H9 (cell line): ENCODE data around the gene MOV10L1. TPM values are rescaled to one million over a fixed set of nuclear protein-coding genes. Genes with fewer than 3 reads are reported as not detected.
A peak's percentile ranks its signal among the peaks of the same experiment; 100 is the strongest.

Experiments
- DNase-seq: peaks from one replicate; pipeline ENCODE4 v3.0.0-alpha.2; 2017
- H2AFZ ChIP-seq: one replicate; pipeline ENCODE4 v1.6.1; 2013; ENCODE audit warnings: mild to moderate bottlenecking, low read length, control low read depth, moderate library complexity
- H2AK5ac ChIP-seq: 2 replicates; pipeline ENCODE4 v1.6.1; 2013; ENCODE audit warnings: low read length, control low read depth, mixed read lengths; ENCODE audit not compliant: insufficient read length
- H2BK120ac ChIP-seq: one replicate; pipeline ENCODE4 v1.6.1; 2013; ENCODE audit warnings: low read depth, mild to moderate bottlenecking, low read length, control low read depth, inconsistent platforms; ENCODE audit not compliant: poor library complexity, severe bottlenecking
- H2BK12ac ChIP-seq: 2 replicates; pipeline ENCODE4 v1.6.1; 2013; ENCODE audit warnings: low read length, control low read depth, mixed read lengths, low read depth; ENCODE audit not compliant: insufficient read length
- H2BK15ac ChIP-seq: 2 replicates; pipeline ENCODE4 v1.6.1; 2013; ENCODE audit warnings: low read depth, low read length, control low read depth
- H2BK20ac ChIP-seq: one replicate; pipeline ENCODE4 v1.6.1; 2013; ENCODE audit warnings: low read depth, mild to moderate bottlenecking, low read length, control low read depth, inconsistent platforms; ENCODE audit not compliant: poor library complexity, severe bottlenecking
- H2BK5ac ChIP-seq: 2 replicates; pipeline ENCODE4 v1.6.1; 2013; ENCODE audit warnings: low read length, control low read depth, mixed read lengths; ENCODE audit not compliant: insufficient read length
- H3K14ac ChIP-seq: 2 replicates; pipeline ENCODE4 v1.6.1; 2013; ENCODE audit warnings: low read length, control low read depth; ENCODE audit not compliant: insufficient read depth
- H3K18ac ChIP-seq: 2 replicates; pipeline ENCODE4 v1.6.1; 2013; ENCODE audit warnings: low read depth, mild to moderate bottlenecking, mixed read lengths, low read length, control low read depth; ENCODE audit not compliant: insufficient read length
- H3K23ac ChIP-seq: 2 replicates; pipeline ENCODE4 v1.6.1; 2013; ENCODE audit warnings: low read length, control low read depth, mixed read lengths, low read depth; ENCODE audit not compliant: insufficient read length
- H3K23me2 ChIP-seq: 2 replicates; pipeline ENCODE4 v1.6.1; 2013; ENCODE audit warnings: low read depth, mild to moderate bottlenecking, mixed read lengths, low read length, control low read depth; ENCODE audit not compliant: insufficient read length, poor library complexity, severe bottlenecking
- H3K27ac ChIP-seq: 2 replicates; pipeline ENCODE4 v1.5.1; 2013; ENCODE audit warnings: low read length, control low read depth, mixed read lengths, low read depth; ENCODE audit not compliant: insufficient read length
- H3K27me3 ChIP-seq: 2 replicates; pipeline ENCODE4 v1.6.1; 2013; ENCODE audit warnings: low read length, control low read depth, inconsistent platforms; ENCODE audit not compliant: insufficient read depth
- H3K4ac ChIP-seq: 2 replicates; pipeline ENCODE4 v1.6.1; 2013; ENCODE audit warnings: low read depth, mild to moderate bottlenecking, control low read depth, inconsistent platforms, low read length, moderate library complexity
- H3K4me1 ChIP-seq: 2 replicates; pipeline ENCODE4 v1.6.1; 2013; ENCODE audit warnings: low read length, control low read depth, inconsistent platforms; ENCODE audit not compliant: insufficient read depth
- H3K4me2 ChIP-seq: 2 replicates; pipeline ENCODE4 v1.6.1; 2013; ENCODE audit warnings: low read length, control low read depth, mixed read lengths; ENCODE audit not compliant: insufficient read length, insufficient read depth
- H3K56ac ChIP-seq: 2 replicates; pipeline ENCODE4 v1.6.1; 2013; ENCODE audit warnings: low read depth, mild to moderate bottlenecking, mixed read lengths, low read length, control low read depth; ENCODE audit not compliant: insufficient read length
- H3K79me1 ChIP-seq: 2 replicates; pipeline ENCODE4 v1.6.1; 2013; ENCODE audit warnings: low read depth, mild to moderate bottlenecking, moderate library complexity, low read length, control low read depth, inconsistent platforms; ENCODE audit not compliant: insufficient read depth, poor library complexity, severe bottlenecking
- H3K79me2 ChIP-seq: 2 replicates; pipeline ENCODE4 v1.6.1; 2013; ENCODE audit warnings: low read length, control low read depth, inconsistent platforms; ENCODE audit not compliant: insufficient read depth
- H3K9ac ChIP-seq: 2 replicates; pipeline ENCODE4 v1.6.1; 2013; ENCODE audit warnings: low read length, control low read depth, mixed read lengths; ENCODE audit not compliant: insufficient read length; ENCODE audit errors: extremely low read depth
- H3K9me3 ChIP-seq: one replicate; pipeline ENCODE4 v1.6.1; 2013; ENCODE audit warnings: low read depth, low read length, inconsistent platforms; ENCODE audit not compliant: control insufficient read depth
- H3T11ph ChIP-seq: one replicate; pipeline ENCODE4 v1.6.1; 2013; ENCODE audit warnings: mild to moderate bottlenecking, low read length, control low read depth, inconsistent platforms
- H4K20me1 ChIP-seq: one replicate; pipeline ENCODE4 v1.6.1; 2013; ENCODE audit not compliant: control insufficient read depth, insufficient read length, insufficient read depth
- H4K5ac ChIP-seq: 2 replicates; pipeline ENCODE4 v1.6.1; 2013; ENCODE audit warnings: low read depth, mild to moderate bottlenecking, mixed read lengths, low read length, control low read depth; ENCODE audit not compliant: insufficient read length
- H4K8ac ChIP-seq: replicated peaks from 2 replicates; pipeline ENCODE4 v1.6.1; 2013; ENCODE audit warnings: low read length, control low read depth, mixed read lengths, low read depth; ENCODE audit not compliant: insufficient read length
- H4K91ac ChIP-seq: 2 replicates; pipeline ENCODE4 v1.6.1; 2013; ENCODE audit warnings: low read depth, mild to moderate bottlenecking, moderate library complexity, mixed read lengths, low read length, control low read depth; ENCODE audit not compliant: insufficient read length
- H3K27ac Mint-ChIP-seq, 3 experiments: 2 replicates in 2 of 3; 3 replicates in 1 of 3; pipeline ENCODE4 v1.8.0; 2020 to 2021; ENCODE audit warnings: mixed read lengths in 3 of 3, mild to moderate bottlenecking in 1 of 3, moderate library complexity in 1 of 3
- H3K27me3 Mint-ChIP-seq: 2 replicates; pipeline ENCODE4 v1.8.0; 2021; ENCODE audit warnings: low read depth, mild to moderate bottlenecking, moderate library complexity, mixed read lengths
- H3K36me3 Mint-ChIP-seq, 3 experiments: 2 replicates in 2 of 3; 3 replicates in 1 of 3; pipeline ENCODE4 v1.8.0; 2020 to 2021; ENCODE audit warnings: low read depth in 3 of 3, mixed read lengths in 3 of 3; ENCODE audit not compliant: insufficient read depth in 1 of 3
- H3K4me1 Mint-ChIP-seq, 2 experiments: 2 replicates each; pipeline ENCODE4 v1.8.0; 2020; ENCODE audit warnings: mixed read lengths in 2 of 2
- H3K4me3 Mint-ChIP-seq, 2 experiments: 2 replicates in 1 of 2; 3 replicates in 1 of 2; pipeline ENCODE4 v1.8.0; 2020 to 2021; ENCODE audit warnings: mild to moderate bottlenecking in 2 of 2, mixed read lengths in 2 of 2, moderate library complexity in 1 of 2
- H3K9me3 Mint-ChIP-seq, 2 experiments: 2 replicates in 1 of 2; 3 replicates in 1 of 2; pipeline ENCODE4 v1.8.0; 2020; ENCODE audit warnings: mild to moderate bottlenecking in 2 of 2, mixed read lengths in 2 of 2, moderate library complexity in 1 of 2
- CTCF ChIP-seq: fragments of 200-600 bp; sonication (generic); conservative IDR thresholded peaks from 3 replicates; pipeline ENCODE4 v1.8.0; 2021; ENCODE audit warnings: antibody characterized with exemption, mild to moderate bottlenecking
- WGBS: extraction: QIAGEN DNeasy Blood & Tissue Kit; methylation state at CpG from one replicate; pipeline ENCODE4 v1.1.7; 2013; ENCODE audit warnings: missing lambda C conversion rate, low lambda C conversion rate, mixed read lengths; ENCODE audit not compliant: insufficient read length; ENCODE audit errors: extremely low coverage; 5-methylcytosine and 5-hydroxymethylcytosine counted together
- total RNA-seq: library from RNA; stranded (reverse); gene quantifications from 2 replicates; pipeline ENCODE4 v1.2.1, GENCODE V29; 2021

Gene MOV10L1
- total RNA-seq, 1 experiment from 2014 or later: not detected

- Histone ChIP-seq H2BK5ac (no peak overlapping the region), H3K4ac (no peak overlapping the region), H3K23ac (no peak overlapping the region), H3T11ph (no peak overlapping the region), H2BK120ac (no peak overlapping the region), H2BK20ac (no peak overlapping the region), H3K4me2 (peak overlapping the region; percentile 11), H3K14ac (no peak overlapping the region), H3K79me2 (no peaks in the 10 kb centered on the region), H4K5ac (no peak overlapping the region), H2BK12ac (no peak overlapping the region), H3K23me2 (peaks cover 5% of the 10 kb centered on the region), H2AFZ (no peak overlapping the region), H4K91ac (no peak overlapping the region), H4K20me1 (no peaks in the 10 kb centered on the region), H3K27me3 (peaks cover 3% of the 10 kb centered on the region; the same call in 1 of the 2 replicates), H3K27ac (no peak overlapping the region), H2BK15ac (no peak overlapping the region), H2AK5ac (no peak overlapping the region), H3K4me1 (no peaks in the 10 kb centered on the region), H3K9me3 (no peaks in the 10 kb centered on the region), H3K79me1 (no peaks in the 10 kb centered on the region), H3K9ac (no peak overlapping the region), H3K56ac (no peak overlapping the region), H3K18ac (no peak overlapping the region), H4K8ac (no peak overlapping the region)
- Mint-ChIP-seq H3K4me1 (peaks cover 4 to 10% of the 10 kb centered on the region in 2 experiments), H3K4me3 (peak overlapping the region; percentile 54 to 78), H3K9me3 (no peaks in the 10 kb centered on the region; a peak in 1 of 5 replicates), H3K27ac (no peak overlapping the region), H3K27me3 (peaks cover 47% of the 10 kb centered on the region), H3K36me3 (peaks cover 0 to 2% (median 0%) of the 10 kb centered on the region in 3 experiments; a peak in 2 of 7 replicates)
- no CpG with 5 or more reads among the region's 70 CpGs for WGBS
- TF ChIP-seq CTCF: no peak; the same call in 2 of the 3 replicates
- DNase-seq: no peak
Measured at GRCh38 chr22:50169774-50170341, 80.1 kb downstream of the MOV10L1 start.
